ENCODE results near the gene CHURC1. TPM values are rescaled to one million over a fixed set of nuclear protein-coding genes. Genes with fewer than 3 reads are reported as not detected.

Gene CHURC1
- total RNA-seq, 1 donor from 2014 or later = 57.9 TPM

DNA sequence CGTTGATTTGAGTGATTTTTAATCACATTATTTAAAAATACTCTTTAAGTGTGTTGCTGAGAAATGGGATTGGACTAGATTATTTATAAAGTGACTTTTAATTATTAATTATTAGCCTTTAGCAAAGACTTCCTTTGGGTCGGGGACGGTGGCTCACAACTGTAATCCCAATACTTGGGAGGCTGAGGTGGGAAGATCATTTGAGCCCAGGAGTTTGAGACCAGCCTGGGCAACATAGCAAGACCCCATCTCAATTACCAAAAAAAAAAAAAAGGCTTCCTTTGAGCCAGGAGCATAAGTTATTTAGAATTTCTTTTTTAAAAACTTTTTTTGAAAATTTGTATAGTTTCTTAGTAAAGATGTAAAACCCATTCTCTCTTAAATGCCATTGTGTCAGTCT, 8.8 kb downstream of the CHURC1 start:
- intact Hi-C loops (cut with DNase I) = no loop called here
- no peak for TF ChIP-seq POLR2AphosphoS5 (IDR thresholded peaks at IDR 0.05; ENCODE audit: insufficient read depth in 1 of 2, low read depth in 1 of 2)
- no peak for TF ChIP-seq POLR2A (IDR thresholded peaks at IDR 0.05)
- TF ChIP-seq, protein P1, sequence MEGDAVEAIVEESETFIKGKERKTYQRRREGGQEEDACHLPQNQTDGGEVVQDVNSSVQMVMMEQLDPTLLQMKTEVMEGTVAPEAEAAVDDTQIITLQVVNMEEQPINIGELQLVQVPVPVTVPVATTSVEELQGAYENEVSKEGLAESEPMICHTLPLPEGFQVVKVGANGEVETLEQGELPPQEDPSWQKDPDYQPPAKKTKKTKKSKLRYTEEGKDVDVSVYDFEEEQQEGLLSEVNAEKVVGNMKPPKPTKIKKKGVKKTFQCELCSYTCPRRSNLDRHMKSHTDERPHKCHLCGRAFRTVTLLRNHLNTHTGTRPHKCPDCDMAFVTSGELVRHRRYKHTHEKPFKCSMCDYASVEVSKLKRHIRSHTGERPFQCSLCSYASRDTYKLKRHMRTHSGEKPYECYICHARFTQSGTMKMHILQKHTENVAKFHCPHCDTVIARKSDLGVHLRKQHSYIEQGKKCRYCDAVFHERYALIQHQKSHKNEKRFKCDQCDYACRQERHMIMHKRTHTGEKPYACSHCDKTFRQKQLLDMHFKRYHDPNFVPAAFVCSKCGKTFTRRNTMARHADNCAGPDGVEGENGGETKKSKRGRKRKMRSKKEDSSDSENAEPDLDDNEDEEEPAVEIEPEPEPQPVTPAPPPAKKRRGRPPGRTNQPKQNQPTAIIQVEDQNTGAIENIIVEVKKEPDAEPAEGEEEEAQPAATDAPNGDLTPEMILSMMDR (IDR thresholded peaks at IDR 0.05) = no peak
- H3K36me3 ChIP-seq = peaks cover 0 to 25% of the 10 kb centered on the region in 2 donors
- H3K4me1 ChIP-seq = peaks cover 13% of the 10 kb centered on the region
- H3K27ac ChIP-seq = no peak overlapping the region
- no peak overlapping the region for H3K4me3 ChIP-seq
- no peak for DNase-seq (ENCODE audit: extremely low spot score in 2 of 2)
- H3K9me3 ChIP-seq = no peaks in the 10 kb centered on the region
- H3K27me3 ChIP-seq = no peaks in the 10 kb centered on the region

DNA sequence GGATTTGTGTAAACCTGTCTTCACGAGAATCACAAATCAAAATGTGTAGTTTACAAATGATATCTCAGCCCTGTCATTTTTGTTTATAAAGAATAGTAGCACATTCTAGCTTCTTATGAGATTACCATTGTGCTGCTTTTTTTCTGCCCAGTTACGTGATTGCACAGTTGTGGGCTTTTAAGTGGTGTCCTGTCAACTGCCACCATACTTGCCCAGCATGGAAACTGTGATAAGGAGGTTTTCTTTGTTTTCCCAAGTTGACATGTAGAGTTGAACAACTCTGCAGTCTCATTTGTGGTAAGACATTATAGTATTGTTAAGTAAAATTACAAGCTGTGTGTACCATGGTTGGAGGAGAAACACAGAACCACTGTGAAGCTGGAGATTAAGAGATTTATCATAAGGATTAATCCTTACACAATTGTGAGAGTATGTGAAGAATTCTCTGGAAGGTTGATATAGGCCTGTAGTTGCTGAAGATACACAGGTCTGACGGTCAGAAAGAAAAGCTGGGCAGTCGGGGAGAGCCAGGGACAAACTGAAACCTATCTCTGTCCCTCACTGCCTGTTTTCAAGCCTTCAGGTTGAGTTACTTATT, 12.2 kb downstream of the CHURC1 start:
- H3K27ac ChIP-seq = no peak overlapping the region
- TF ChIP-seq, protein P1 (IDR thresholded peaks at IDR 0.05) = no peak
- no peak for TF ChIP-seq POLR2AphosphoS5 (IDR thresholded peaks at IDR 0.05; ENCODE audit: insufficient read depth in 1 of 2, low read depth in 1 of 2)
- H3K36me3 ChIP-seq = peaks cover 0 to 25% of the 10 kb centered on the region in 2 donors
- no peak overlapping the region for H3K4me3 ChIP-seq
- no peak for DNase-seq (ENCODE audit: extremely low spot score in 2 of 2)
- intact Hi-C loops (cut with DNase I) = no loop called here
- H3K4me1 ChIP-seq = no peaks in the 10 kb centered on the region
- H3K27me3 ChIP-seq = no peaks in the 10 kb centered on the region
- H3K9me3 ChIP-seq = no peaks in the 10 kb centered on the region

DNA sequence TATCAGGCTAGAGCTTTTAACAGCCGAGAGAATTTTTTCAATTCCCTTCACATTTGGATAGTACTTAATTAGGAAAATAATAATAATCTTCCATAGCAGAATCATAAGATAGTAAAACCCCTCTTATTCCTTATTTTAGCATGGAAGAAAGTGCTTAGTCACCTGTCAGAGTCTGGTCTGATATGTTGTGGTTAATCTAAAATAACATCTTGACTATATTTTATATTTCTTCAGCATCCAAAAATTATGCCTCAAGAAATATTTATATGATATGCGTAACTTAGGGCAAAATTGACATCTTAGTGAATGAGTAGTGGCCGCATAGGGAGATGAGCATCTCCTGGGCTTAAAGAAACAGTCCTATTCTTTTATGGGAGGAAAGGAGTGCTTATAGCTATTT, 12.8 kb downstream of the CHURC1 start:
- Histone ChIP-seq H3K27ac (no peak overlapping the region), H3K9me3 (no peaks in the 10 kb centered on the region), H3K36me3 (peaks cover 0 to 30% of the 10 kb centered on the region in 2 donors), H3K27me3 (no peaks in the 10 kb centered on the region), H3K4me3 (no peak overlapping the region), H3K4me1 (no peaks in the 10 kb centered on the region)
- no peak for TF ChIP-seq POLR2A (IDR thresholded peaks at IDR 0.05)
- DNase-seq (ENCODE audit: extremely low spot score in 2 of 2) = no peak
- intact Hi-C loops (cut with DNase I) = no loop called here

DNA sequence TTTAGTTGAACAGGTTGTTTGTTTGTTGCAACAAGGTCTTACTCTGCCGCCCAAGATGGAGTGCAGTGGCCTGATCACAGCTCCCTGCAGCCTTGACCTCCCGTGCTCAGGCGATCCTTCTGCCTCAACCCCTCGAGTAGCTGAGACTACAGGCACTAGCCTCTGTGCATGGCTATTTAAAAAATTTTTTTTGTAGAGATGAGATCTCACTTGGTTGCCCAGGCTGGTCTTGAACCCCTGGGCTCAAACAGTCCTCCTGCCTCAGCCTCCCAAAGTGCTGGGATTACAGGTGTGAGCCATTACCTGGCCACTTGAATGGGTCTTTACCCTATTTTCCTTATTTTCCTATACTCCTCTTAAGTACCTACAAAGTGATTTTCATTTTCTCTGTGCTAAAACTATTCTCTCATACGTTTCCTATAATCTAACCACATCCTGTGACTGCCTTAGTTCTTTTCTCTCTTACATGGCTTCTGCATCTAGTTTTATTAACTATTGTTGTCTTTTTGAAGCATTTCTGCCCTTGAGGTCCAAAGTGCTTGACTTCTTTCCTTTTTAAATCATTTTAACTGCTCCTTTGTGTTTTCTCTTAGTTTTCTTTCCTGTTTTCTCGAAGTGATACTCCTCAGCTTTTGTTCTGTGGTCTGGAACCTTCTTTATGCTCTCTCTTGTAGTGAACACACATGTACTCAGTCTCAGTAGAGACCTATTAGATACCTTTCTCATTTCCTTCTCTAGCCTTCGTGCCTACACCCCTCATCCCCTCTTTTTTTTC, 14.2 kb downstream of the CHURC1 start:
- DNase-seq (ENCODE audit: extremely low spot score in 2 of 2) = no peak
- Histone ChIP-seq H3K4me1 (no peaks in the 10 kb centered on the region), H3K27me3 (no peaks in the 10 kb centered on the region), H3K9me3 (no peaks in the 10 kb centered on the region), H3K4me3 (no peak overlapping the region), H3K27ac (no peak overlapping the region), H3K36me3 (peaks cover 0 to 38% of the 10 kb centered on the region in 2 donors)
- intact Hi-C loops (cut with DNase I) = no loop called here
- TF ChIP-seq, protein P1 (IDR thresholded peaks at IDR 0.05) = no peak
- TF ChIP-seq POLR2AphosphoS5 (IDR thresholded peaks at IDR 0.05; ENCODE audit: insufficient read depth in 1 of 2, low read depth in 1 of 2) = no peak
- no peak for TF ChIP-seq POLR2A (IDR thresholded peaks at IDR 0.05)

DNA sequence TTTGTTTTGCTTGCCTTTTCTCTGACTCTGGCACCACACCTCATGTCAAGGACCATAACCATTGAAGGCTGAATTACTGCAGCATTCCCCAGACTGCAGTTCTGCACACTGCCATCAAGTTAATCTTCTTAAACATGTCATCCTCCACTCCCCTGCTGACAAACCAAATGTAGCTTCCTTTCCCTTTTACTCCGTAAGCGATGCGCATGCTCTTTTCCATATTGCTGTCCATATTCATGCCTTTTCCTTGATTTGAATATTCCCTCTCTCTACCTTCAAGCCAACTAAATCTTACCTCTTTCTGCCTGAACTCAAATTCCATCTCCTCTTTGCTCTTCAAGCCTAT, 14.7 kb downstream of the CHURC1 start:
- no peak overlapping the region for H3K27ac ChIP-seq

More for the DNA sequence above, 14.7 kb downstream of the CHURC1 start:
- Histone ChIP-seq H3K27me3 (no peaks in the 10 kb centered on the region), H3K4me3 (no peak overlapping the region), H3K9me3 (no peaks in the 10 kb centered on the region), H3K4me1 (no peaks in the 10 kb centered on the region), H3K36me3 (peaks cover 0 to 38% of the 10 kb centered on the region in 2 donors)
- intact Hi-C loops (cut with DNase I) = no loop called here
- DNase-seq (ENCODE audit: extremely low spot score in 2 of 2) = no peak
- no peak for TF ChIP-seq POLR2AphosphoS5 (IDR thresholded peaks at IDR 0.05; ENCODE audit: insufficient read depth in 1 of 2, low read depth in 1 of 2)
- TF ChIP-seq, protein P1 (IDR thresholded peaks at IDR 0.05) = no peak
- TF ChIP-seq POLR2A (IDR thresholded peaks at IDR 0.05) = no peak

Measured in vagina (tissue), 2 donors.